Measurements from ENCODE around the gene GMDS. TPM values are rescaled to one million over a fixed set of nuclear protein-coding genes. Genes with fewer than 3 reads are reported as not detected.

GMDS gene
- total RNA-seq, 1 experiment from 2014 or later, result 27.6 TPM

GRCh38 chr6:2194643-2195042 is 50.8 kb downstream of the GMDS start:
- H3K36me3 Mint-ChIP-seq (ENCODE audit: insufficient read depth in 1 of 3, low read depth in 3 of 3), result peaks cover 0 to 2% (median 0%) of the 10 kb centered on the region in 3 experiments; a peak in 2 of 7 replicates
- no peak overlapping the region for H3K4ac ChIP-seq (ENCODE audit: low read depth, low read length)
- no peak overlapping the region for H3K4me3 Mint-ChIP-seq
- H3K79me1 ChIP-seq (ENCODE audit: insufficient read depth, low read depth, low read length, poor library complexity, severe bottlenecking), result no peaks in the 10 kb centered on the region
- H3K27ac ChIP-seq (ENCODE audit: insufficient read length, low read depth, low read length), result no peak overlapping the region
- H3K79me2 ChIP-seq (ENCODE audit: insufficient read depth, low read length), result no peaks in the 10 kb centered on the region
- H4K20me1 ChIP-seq (ENCODE audit: control insufficient read depth, insufficient read depth, insufficient read length), result no peaks in the 10 kb centered on the region
- H4K5ac ChIP-seq (ENCODE audit: insufficient read length, low read depth, low read length), result no peak overlapping the region
- no peak overlapping the region for H3K23ac ChIP-seq (ENCODE audit: insufficient read length, low read depth, low read length)
- no peak overlapping the region for H3K18ac ChIP-seq (ENCODE audit: insufficient read length, low read depth, low read length)
- H2AK5ac ChIP-seq (ENCODE audit: insufficient read length, low read length), result no peak overlapping the region
- H3K4me1 Mint-ChIP-seq, result peaks cover 5 to 11% of the 10 kb centered on the region in 2 experiments; a peak in 3 of 4 replicates
- no peak overlapping the region for H3K56ac ChIP-seq (ENCODE audit: insufficient read length, low read depth, low read length)
- no peak for DNase-seq
- no peaks in the 10 kb centered on the region for H3K9me3 ChIP-seq (ENCODE audit: control insufficient read depth, low read depth, low read length)
- H3K27me3 ChIP-seq (ENCODE audit: insufficient read depth, low read length), result no peaks in the 10 kb centered on the region
- H3K23me2 ChIP-seq (ENCODE audit: insufficient read length, low read depth, low read length, poor library complexity, severe bottlenecking), result peaks cover 5% of the 10 kb centered on the region
- H2BK15ac ChIP-seq (ENCODE audit: low read depth, low read length), result no peak overlapping the region
- TF ChIP-seq CTCF (conservative IDR thresholded peaks at IDR 0.05), result no peak
- no peak overlapping the region for H3K14ac ChIP-seq (ENCODE audit: insufficient read depth, low read length)
- no peak overlapping the region for H3K27ac Mint-ChIP-seq
- no peaks in the 10 kb centered on the region for H3K4me1 ChIP-seq (ENCODE audit: insufficient read depth, low read length)
- H4K8ac ChIP-seq (replicated peaks; ENCODE audit: insufficient read length, low read depth, low read length), result no peak overlapping the region
- no peak overlapping the region for H2AFZ ChIP-seq (ENCODE audit: low read length)
- H3T11ph ChIP-seq (ENCODE audit: low read length), result no peak overlapping the region
- H3K9me3 Mint-ChIP-seq, result no peaks in the 10 kb centered on the region
- H3K27me3 Mint-ChIP-seq (ENCODE audit: low read depth), result no peaks in the 10 kb centered on the region
- H2BK20ac ChIP-seq (ENCODE audit: low read depth, low read length, poor library complexity, severe bottlenecking), result no peak overlapping the region
- WGBS (ENCODE audit: extremely low coverage, insufficient read length, low lambda C conversion rate), result no CpG with 5 or more reads among the region's 4 CpGs
- H2BK120ac ChIP-seq (ENCODE audit: low read depth, low read length, poor library complexity, severe bottlenecking), result no peak overlapping the region
- H4K91ac ChIP-seq (ENCODE audit: insufficient read length, low read depth, low read length), result no peak overlapping the region
- H3K9ac ChIP-seq (ENCODE audit: extremely low read depth, insufficient read length, low read length), result no peak overlapping the region
- H3K4me2 ChIP-seq (ENCODE audit: insufficient read depth, insufficient read length, low read length), result no peak overlapping the region
- no peak overlapping the region for H2BK12ac ChIP-seq (ENCODE audit: insufficient read length, low read depth, low read length)
- no peak overlapping the region for H2BK5ac ChIP-seq (ENCODE audit: insufficient read length, low read length)
